Thyroid gland (tissue), 4 donors: ENCODE results near the gene NF2.

Experiments
- CTCF ChIP-seq, 6 experiments: fragments of 200-600 bp in 3 of 6; fragments of 450-650 bp in 3 of 6; sonication (generic) in 3 of 6; IDR thresholded peaks; one replicate each; pipeline ENCODE4 v1.5.1; 2016 to 2019; ENCODE audit warnings: antibody characterized with exemption in 6 of 6, mild to moderate bottlenecking in 2 of 6, inconsistent platforms in 1 of 6, moderate library complexity in 1 of 6
- POLR2A ChIP-seq, 2 donors: fragments of 450-650 bp; IDR thresholded peaks; one replicate each; pipeline ENCODE4 v1.6.1; 2017; ENCODE audit warnings: antibody characterized with exemption in 2 of 2, mild to moderate bottlenecking in 2 of 2, moderate library complexity in 1 of 2

- TF ChIP-seq CTCF (IDR thresholded peaks at IDR 0.05) (no peak), POLR2A (IDR thresholded peaks at IDR 0.05) (no peak)
Measured at GRCh38 chr22:29715705-29716104, 112.3 kb downstream of the NF2 start.
